Glomerular endothelial cell (primary cell): ENCODE measurements around the gene ZMYND8. TPM values are rescaled to one million over a fixed set of nuclear protein-coding genes. Genes with fewer than 3 reads are reported as not detected.
"Not testable (repeated sequence)": the region's sequence is repeated elsewhere in the genome, so short reads cannot be mapped to it uniquely, and the experiment has no call there.

ENCODE experiments used
- DNase-seq: peaks from one replicate; pipeline ENCODE4 v3.0.0-alpha.2; 2011; ENCODE audit warnings: low read depth, low spot score; ENCODE audit errors: extremely low read depth
- total RNA-seq: library from RNA; depleted of rRNA; stranded (reverse); fragments of >200 nt; gene quantifications from 2 replicates; pipeline ENCODE4 v1.2.3, GENCODE V29; 2015

ZMYND8 gene
- 30.7 and 44.0 TPM in 2 replicates for total RNA-seq

- peak; percentile 72 for DNase-seq
These were observed at the start of gene ZMYND8 for GRCh38 chr20:47356526-47357295. Gene ZMYND8 (minus strand): TSS chr20:47356699. CDS start chr20:47356670, 29 bp downstream.

GRCh38 chr20:47405775-47406325 lies 49.4 kb upstream of the ZMYND8 start:
- no peak for DNase-seq

DNA sequence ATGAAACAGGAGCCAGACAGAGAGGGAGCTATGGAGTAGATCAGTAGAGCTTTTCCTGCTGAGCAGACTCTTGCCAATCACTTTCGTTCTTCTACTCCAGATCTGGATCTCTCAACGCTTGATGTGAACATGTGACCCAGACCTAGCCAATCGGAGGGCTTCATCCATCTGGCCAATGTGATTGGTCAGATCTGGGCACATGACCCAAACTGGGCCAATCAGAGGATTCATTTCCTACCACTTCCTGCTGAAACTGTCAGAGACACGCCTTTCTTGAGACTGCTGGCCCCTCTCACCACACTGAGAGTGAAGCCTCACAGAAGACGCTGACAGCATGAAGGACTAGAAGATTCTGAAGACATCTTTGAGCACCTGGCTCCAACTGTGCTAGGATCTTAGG lies 44.2 kb upstream of the ZMYND8 start:
- no peak for DNase-seq

- DNase-seq: no peak
These were observed 41.3 kb upstream of the ZMYND8 start for GRCh38 chr20:47397652-47398301.

DNA sequence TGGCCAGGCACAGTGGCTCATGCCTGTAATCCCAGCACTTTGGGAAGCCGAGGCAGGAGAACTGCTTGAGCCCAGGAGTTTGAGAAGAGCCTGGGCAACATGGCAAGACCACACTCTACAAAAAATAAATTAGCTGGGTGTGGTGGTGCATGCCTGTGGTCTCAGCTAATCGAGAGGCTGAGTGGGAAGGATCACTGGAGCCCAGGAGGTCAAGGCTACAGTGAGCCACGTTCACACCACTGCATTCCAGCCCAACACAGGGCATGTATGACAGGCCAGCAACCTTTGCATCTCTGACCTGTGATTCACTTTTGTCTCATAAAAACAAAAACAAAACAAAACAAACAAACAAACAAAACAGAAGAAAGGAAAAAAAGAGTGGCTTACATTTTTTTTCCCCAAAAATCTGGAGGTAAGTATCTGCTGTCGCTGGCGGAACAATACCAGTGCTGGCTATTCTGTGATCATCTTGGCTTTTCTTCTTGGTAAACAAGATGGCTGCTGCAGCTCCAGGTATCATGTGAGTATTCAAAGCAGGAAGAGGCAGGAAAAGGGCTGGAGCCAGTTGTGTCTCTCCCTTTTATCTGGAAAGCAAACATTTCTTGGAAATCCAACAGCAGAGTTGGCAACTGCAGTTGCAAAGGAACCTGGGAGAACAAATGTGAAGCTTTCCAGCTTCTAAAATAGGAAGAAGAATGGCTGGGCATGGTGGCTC lies 40.4 kb upstream of the ZMYND8 start:
- DNase-seq: no peak

- not testable (repeated sequence) for DNase-seq
These were observed 37.5 kb upstream of the ZMYND8 start for GRCh38 chr20:47393796-47394514.

GRCh38 chr20:47392721-47393073 lies 36.2 kb upstream of the ZMYND8 start:
- DNase-seq: no peak

DNA sequence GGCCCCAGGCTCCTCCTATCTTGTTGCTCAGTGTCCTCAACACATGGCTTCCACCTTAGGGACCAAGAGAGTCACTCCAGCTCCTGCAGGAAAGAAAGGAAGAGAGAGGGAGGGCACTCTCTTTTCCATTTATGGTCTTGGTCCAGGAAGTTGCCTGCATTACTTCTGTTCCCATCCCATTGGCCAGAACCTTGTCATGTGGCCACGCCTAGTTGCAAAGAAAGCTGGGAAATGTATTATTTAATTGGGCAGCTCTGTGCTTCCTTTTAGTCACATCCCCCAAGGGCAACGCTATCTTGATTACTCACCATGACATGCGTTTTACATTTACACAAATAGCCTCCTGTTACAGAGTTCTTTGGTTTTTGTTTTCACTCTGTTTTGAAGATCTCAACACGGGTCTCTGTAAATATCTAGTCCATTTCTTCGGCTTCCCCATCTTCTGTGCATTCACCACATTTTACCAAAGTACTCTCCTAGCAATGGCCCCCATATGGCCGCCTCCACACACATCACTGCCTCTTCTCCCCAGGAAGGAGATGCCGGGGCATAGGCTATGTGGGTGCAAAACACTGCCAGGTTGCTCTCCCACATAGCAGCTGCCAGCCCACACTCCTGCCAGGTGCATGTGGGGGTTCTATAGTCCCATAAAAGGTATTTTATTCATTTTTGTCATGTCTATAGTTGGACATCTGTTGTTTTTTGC lies 35.7 kb upstream of the ZMYND8 start:
- DNase-seq: peak; percentile 72

DNA sequence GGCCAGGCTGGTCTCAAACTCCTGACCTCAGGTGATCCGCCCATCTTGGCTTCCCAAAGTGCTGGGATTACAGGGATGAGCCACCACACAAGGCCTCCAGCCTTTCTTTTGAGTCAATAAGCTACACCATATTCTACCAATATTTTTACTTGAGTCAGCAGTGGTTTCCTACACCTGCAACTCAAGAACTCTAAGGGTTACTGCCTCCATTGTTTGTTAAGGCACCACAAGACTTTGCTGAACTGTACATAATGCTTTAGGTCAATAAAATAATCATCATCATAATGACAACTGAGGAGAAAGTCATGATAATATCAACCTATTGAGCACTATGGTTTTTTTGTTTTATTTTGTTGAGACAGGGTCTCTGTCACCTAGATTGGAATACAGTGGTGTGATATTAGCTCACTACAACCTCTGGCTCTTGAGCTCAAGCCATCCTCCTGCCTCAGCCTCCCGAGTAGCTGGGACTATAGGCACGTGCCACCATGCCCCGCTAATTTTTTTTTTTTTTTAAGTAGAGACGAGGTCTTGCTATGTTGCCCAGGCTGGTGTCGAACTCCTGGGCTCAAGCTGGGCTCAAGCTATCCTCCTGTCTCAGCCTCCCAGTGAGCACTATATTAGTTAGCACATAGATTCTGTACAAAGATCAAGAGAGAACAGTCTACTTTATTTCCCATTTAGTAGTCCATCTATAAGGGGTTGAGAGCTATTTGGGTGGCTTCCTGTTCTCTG lies 34.9 kb upstream of the ZMYND8 start:
- DNase-seq: no peak

DNA sequence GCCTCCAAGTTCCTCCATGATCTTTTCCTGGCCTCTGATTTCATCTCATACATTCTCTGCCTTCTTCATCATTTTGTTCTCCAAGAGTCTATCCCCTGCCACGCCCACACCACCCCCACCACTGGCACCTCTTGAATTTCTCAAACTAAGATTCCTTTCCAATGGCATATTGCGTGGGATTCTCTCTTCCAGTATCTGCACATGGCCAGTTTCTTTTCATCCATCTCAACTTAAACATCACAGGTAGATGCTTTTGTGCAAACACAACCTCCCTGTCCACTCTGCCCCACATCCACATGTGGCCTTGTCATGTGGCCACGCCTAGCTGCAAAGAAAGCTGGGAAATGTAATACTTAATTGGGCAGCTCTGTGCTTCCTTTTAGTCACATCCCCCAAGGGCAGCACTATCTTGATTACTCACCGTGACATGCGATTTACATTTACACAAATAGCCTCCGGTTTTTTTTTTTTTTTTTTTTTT lies 33.4 kb upstream of the ZMYND8 start:
- peak; percentile 31 for DNase-seq

DNA sequence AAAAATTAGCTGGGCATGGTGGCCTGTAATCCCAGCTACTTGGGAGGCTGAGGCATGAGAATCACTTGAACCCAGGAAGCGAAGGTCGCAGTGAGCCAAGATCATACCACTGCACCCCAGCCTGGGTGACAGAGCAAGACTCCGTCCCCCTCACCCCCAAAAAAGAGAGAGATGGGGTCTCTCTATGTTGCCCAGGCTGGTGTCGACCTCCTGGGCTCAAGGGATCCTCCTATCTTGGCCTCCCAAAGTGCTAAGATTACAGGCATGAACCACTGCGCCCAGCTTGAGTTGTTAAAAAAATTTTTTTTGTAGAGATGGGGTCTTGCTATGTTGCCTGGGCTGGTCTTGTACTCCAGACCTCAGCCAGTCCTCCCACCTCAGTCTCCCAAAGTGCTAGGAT lies 29.5 kb upstream of the ZMYND8 start:
- not testable (repeated sequence) for DNase-seq

- no peak for DNase-seq
These were observed 26.4 kb upstream of the ZMYND8 start for GRCh38 chr20:47382746-47383415.

DNA sequence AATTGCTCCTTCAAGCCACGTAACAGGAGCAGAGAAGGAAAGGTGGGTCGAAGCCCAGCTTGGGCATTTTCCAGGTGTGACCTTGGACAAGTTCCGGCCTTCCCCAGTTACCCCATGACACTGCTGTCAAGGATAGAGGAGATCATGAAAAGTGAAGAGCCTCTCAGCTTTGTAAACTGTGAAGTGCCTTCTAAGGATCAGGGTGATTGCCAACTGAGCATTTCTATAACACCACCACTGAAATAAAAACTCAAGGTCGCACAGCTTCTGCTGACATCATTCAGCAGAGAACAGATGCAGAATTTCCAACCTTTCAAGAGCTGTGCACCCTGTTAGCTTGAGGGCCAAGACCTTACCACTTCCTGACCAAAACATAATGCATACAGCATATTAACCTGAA lies 24.0 kb upstream of the ZMYND8 start:
- no peak for DNase-seq

DNA sequence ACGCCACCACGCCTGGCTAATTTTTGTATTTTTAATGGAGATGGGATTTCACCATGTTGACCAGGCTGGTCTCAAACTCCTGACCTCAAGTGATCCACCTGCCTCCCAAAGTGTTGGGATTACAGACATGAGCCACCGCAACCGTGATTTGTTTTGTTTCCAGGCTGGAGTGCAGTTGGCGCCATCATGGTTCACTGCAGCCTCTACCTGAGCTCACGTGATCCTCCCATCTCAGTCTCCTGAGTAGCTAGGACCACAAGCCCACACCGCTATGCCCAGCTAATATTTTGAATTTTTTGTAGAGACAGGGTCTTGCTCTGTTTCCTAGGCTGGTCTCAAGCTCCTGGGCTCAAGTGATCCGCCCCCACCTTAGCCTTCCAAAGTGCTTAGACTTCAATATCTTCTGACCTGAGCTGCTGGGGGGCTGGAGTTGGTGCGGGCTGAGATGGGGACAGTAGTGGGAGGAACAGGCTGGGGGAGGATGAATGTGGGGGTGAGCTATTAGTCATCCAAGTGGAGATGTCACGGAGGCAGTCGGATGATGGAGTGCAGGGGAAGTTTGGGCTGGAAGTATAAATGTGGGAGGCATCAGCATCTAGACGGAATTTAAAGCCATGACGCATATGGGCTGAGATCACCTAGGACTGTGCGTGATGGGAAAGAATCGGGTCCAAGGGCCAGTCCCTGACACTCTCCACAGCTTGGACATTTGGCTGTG lies 23.1 kb upstream of the ZMYND8 start:
- DNase-seq: no peak

GRCh38 chr20:47377122-47377722 lies 20.7 kb upstream of the ZMYND8 start:
- DNase-seq: no peak

DNA sequence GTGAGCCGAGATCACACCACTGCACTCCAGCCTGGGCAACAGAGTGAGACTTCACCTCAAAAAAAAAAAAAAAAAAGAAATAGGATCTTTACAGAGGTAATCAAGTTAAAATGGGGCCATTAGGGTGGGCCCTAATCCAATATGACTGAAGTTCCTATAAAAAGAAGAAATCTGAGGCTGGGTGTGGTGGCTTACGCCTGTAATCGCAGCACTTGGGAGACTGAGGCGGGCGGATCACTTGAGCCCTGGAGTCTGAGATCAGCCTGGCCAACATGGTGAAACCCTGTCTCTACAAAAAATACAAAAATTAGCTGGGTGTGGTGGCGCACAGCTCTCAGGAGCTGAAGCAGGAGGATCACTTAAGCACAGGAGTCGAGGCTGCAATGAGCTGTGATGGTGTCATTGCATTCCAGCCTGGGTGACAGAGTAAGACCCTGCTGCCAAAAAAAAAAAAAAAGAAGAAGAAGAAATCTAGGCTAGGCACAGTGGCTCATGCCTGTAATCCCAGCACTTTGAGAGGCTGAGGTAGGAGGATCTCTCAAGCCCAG lies 19.7 kb upstream of the ZMYND8 start:
- DNase-seq: not testable (repeated sequence)

GRCh38 chr20:47374121-47374520 lies 17.6 kb upstream of the ZMYND8 start:
- not testable (repeated sequence) for DNase-seq
